LNCAP (cell line): ENCODE data around the gene KCNQ1OT1.

Source experiments
- TF ChIP-seq, protein P1 (sequence below): fragments of 450-650 bp; IDR thresholded peaks from 2 replicates; pipeline ENCODE4 v1.5.1; 2017; ENCODE audit warnings: mild to moderate bottlenecking

The KCNQ1OT1 gene

DNA sequence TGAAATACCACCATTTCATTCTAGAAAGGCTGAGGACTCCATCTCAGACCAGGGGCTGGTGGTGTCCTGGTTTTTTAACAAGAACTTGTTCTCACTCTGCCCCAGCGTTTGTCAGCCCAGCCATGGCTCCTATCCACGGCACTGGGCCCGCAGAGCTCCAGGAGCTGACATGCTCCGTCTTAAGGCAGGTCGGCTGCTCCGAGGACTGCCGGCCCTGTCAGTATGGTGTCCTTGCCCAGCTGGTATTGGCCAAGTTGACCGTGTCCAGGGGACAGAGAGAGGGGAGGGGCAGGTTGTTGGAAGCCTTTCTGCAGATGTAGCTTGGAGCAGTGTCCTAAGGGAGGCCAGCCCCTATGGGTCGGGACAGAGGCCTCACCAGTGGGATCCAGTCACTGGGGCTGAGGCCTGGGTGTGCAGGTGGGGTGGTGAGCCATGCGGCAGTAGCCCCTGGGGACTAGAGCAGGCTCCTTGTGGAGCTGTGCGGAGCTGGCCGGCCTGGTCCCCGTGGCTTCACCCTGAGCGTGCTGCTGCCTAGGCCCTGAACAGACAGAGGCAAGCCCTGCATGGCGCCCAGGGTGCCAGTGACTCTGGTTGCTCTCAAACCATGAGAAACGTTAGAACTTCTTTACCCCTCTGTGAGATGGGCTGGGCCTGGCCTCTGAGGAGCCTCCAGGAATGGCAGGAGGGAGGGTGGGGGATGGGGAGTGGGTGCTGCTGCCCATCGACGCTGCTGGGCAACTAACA lies 39.9 kb upstream of the KCNQ1OT1 start:
- TF ChIP-seq, protein P1, sequence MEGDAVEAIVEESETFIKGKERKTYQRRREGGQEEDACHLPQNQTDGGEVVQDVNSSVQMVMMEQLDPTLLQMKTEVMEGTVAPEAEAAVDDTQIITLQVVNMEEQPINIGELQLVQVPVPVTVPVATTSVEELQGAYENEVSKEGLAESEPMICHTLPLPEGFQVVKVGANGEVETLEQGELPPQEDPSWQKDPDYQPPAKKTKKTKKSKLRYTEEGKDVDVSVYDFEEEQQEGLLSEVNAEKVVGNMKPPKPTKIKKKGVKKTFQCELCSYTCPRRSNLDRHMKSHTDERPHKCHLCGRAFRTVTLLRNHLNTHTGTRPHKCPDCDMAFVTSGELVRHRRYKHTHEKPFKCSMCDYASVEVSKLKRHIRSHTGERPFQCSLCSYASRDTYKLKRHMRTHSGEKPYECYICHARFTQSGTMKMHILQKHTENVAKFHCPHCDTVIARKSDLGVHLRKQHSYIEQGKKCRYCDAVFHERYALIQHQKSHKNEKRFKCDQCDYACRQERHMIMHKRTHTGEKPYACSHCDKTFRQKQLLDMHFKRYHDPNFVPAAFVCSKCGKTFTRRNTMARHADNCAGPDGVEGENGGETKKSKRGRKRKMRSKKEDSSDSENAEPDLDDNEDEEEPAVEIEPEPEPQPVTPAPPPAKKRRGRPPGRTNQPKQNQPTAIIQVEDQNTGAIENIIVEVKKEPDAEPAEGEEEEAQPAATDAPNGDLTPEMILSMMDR, result no peak

DNA sequence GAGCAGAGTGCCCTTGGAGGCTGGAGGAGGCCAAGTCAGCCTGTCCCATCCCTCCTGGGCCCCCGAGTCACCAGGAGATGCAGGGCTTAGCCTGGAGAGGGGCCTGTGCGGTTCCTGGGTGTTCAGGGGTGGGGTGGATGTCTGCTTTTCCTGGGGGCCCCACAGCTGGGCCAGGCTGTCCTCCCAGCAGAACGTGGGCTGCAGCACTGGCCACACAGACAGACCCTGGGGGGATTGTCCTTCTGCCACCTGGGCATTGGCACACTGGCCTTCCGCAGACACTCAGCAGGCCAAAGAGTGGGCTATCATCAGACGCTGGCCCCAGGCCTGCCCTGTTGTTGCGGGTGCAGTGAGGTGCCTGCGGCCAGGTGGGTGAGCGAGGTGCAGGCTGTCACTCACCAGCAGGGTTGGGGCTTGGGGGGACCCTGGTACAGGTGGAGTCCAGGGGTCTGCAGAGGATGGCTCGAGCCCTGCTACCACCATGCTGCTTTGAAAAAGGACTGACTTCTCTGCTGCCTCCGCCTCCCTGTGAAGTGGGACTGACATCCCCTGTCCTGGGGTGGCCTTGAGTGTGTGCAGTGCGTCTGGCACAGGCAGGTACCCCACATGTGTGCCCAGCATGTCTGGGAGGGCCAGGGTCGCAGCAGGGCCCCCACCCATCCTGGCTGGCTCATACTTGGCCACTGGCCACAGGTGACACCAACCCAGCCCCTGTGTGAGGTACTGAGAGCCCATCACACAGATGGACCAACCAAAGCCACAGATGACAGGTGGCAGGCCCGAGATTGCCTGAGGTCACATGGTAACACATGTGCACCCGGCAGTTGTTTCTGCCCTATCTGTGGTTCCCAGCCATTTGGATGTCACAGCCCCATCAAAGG lies 39.0 kb upstream of the KCNQ1OT1 start:
- TF ChIP-seq, protein P1, result no peak

DNA sequence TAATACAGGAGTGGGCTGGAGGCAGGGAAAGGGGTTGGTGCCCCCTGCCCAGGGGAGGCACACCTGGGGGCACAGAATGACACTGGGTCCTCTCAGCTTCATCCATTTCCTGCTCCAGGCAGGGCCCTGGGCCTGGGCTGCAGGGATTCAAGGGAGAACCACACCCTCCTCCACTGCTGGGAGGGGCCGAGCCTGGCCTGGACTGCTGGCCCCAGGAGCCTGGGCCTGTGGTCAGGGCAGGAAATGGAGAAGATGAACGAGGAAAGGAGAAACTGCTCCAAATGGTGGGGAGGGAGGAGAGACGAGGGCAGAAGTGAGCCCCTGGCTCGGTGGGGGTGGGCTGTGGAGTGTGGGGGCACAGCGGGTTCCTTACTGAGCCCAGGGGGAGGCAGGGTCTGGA lies 38.1 kb upstream of the KCNQ1OT1 start:
- TF ChIP-seq, protein P1, result no peak

DNA sequence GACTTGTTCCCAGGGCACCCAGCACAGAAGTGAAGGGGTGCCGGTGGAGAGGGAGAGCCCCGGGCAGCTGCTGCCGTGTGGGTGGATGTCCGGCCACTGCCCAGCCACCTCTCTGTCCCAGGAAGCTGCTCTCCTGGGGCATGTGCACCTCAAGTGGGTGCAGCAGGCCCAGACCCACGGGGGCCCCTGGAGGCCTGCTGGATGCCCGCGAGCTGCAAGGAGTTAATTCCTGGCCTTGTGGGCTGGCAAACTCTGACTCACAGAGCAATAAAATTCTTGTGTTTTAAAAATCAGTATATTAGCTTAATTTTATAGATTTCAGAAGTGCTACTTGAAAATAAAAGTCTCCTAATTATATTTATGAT lies 37.4 kb upstream of the KCNQ1OT1 start:
- TF ChIP-seq, protein P1, result no peak

DNA sequence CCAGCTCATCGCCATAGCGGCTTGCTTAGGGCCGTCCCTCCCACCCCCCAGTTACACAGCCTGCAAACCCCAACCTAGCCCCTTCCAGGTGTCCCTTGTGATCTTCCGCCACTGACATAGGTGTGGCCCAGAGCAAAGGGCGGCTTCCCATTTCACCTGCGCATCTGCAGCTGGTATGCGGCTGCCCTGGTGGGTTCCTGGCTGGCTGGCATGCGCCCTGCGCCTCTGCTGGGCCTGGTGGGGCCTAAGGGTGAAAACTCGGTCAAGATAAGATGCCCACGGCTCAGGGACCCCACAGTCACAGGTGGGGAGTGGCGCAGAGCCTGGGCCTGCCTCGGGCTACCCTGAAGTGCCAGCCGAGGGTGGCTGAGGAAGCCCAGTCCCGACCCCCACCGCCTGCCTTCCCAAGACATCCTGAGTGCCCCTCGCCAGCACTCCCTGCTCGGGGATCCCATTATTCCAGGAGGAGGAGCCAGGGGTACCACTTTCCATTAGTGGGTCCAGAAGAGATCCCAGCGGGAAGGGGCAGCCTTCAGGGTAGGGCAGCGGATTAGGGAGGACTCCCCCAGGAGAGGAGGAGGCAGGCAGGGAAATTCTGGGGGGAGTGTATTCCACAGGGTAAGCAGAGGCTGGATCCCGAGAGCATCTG lies 36.9 kb upstream of the KCNQ1OT1 start:
- TF ChIP-seq, protein P1, result no peak

DNA sequence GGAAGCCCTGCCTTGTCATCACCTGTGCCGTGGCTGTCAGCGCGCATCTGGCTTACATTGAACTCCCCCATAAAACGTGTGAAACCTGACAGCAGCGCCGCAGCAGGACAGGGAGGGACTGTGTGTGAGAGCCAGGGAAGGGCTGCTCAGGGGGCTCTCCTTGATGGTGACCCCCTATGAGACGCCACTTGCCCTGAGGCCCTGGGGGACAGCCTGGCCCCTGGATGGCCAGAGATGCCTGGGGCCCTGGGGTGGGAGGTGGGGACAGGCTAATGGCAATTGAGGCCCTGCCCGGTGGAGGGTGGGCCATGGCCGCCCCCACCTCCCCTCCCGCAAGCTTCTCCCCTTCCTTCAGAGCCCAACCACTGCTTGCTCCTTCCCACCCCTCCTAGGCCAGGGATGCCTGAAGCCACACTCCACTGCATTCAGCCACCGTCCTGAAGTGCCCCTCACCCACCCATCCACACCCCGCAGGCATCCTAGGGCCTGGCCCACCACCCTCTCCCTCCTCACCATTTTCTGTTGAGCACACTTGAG lies 35.3 kb upstream of the KCNQ1OT1 start:
- TF ChIP-seq, protein P1, result no peak
